Measurements from ENCODE around the gene TAF11L12.
"Not testable (repeated sequence)": the region's sequence is repeated elsewhere in the genome, so short reads cannot be mapped to it uniquely, and the experiment has no call there.

DNA sequence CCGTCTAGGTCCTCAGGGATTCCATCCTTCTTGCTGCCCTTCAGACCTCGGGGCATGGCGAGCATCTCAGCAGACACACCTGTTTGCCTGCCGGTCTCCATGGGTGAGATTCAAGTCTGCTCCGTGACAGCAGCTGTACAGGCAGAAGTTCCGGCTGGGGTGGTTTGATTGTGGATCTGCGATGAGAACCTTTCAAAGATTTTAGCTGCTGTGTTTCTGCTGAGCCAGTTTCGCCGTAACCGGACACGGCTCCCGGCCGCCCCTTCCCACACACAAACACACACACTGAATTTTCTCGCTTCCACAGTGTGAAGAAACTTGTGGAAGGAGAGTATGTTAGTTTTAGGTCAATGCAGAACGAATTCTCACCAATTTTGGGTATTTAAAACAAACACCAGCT lies 12.5 kb upstream of the TAF11L12 start, which contains the start of gene TAF11L10:
- not testable (repeated sequence) for TF ChIP-seq POLR2AphosphoS5, POLR2A (IDR thresholded peaks at IDR 0.05)
- TF ChIP-seq, protein P1, sequence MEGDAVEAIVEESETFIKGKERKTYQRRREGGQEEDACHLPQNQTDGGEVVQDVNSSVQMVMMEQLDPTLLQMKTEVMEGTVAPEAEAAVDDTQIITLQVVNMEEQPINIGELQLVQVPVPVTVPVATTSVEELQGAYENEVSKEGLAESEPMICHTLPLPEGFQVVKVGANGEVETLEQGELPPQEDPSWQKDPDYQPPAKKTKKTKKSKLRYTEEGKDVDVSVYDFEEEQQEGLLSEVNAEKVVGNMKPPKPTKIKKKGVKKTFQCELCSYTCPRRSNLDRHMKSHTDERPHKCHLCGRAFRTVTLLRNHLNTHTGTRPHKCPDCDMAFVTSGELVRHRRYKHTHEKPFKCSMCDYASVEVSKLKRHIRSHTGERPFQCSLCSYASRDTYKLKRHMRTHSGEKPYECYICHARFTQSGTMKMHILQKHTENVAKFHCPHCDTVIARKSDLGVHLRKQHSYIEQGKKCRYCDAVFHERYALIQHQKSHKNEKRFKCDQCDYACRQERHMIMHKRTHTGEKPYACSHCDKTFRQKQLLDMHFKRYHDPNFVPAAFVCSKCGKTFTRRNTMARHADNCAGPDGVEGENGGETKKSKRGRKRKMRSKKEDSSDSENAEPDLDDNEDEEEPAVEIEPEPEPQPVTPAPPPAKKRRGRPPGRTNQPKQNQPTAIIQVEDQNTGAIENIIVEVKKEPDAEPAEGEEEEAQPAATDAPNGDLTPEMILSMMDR (IDR thresholded peaks at IDR 0.05), result not testable (repeated sequence)
